ENCODE results near the gene EPB41.

DNA sequence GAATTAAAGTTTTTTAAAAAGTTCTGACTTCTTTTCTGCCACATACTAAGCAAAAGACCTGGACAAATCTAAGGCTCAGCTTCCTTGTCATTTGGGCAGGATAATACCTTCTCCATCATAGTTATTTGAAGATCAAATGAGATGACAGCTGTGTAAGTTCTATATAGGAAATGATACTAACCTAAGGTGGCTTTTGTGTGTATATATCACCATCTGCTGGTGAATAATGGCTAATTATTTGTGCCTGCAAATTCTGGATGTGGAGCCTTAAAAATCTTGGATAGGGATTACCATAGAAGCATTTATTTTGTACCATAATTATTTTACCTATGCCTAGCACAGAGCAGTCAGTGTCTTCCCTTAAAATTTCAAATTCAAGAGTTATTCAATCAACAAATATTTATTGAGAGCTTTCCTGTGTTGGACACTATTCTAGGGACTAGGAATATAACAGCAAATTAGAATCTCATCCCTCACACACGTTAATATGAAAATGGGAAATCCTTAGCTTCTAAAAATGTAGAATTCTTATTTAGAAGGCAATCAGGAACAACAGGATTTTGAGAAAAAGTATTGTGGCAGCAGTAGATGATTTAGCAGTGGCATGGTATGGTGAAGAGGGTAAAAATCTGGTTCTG lies 119.6 kb downstream of the EPB41 start:
- TF ChIP-seq POLR2AphosphoS5 (IDR thresholded peaks at IDR 0.05) (no peak), POLR2A (IDR thresholded peaks at IDR 0.05) (no peak)
- TF ChIP-seq, protein P1, sequence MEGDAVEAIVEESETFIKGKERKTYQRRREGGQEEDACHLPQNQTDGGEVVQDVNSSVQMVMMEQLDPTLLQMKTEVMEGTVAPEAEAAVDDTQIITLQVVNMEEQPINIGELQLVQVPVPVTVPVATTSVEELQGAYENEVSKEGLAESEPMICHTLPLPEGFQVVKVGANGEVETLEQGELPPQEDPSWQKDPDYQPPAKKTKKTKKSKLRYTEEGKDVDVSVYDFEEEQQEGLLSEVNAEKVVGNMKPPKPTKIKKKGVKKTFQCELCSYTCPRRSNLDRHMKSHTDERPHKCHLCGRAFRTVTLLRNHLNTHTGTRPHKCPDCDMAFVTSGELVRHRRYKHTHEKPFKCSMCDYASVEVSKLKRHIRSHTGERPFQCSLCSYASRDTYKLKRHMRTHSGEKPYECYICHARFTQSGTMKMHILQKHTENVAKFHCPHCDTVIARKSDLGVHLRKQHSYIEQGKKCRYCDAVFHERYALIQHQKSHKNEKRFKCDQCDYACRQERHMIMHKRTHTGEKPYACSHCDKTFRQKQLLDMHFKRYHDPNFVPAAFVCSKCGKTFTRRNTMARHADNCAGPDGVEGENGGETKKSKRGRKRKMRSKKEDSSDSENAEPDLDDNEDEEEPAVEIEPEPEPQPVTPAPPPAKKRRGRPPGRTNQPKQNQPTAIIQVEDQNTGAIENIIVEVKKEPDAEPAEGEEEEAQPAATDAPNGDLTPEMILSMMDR (IDR thresholded peaks at IDR 0.05) = peak; percentile 18 to 87 (median 77)

Data from prostate gland (tissue), 2 donors.